NCI-H345 treated with DMSO at 0.1 percent for 48 hours (cell line): Measurements from ENCODE around the gene COL9A1.
"Not testable (repeated sequence)": the region's sequence is repeated elsewhere in the genome, so short reads cannot be mapped to it uniquely, and the experiment has no call there.

Experiments used
- DNase-seq: peaks from one replicate; lab custom pipeline; 2025; ENCODE audit not compliant: unreplicated experiment; lab: John Stamatoyannopoulos, UW

COL9A1 gene

GRCh38 chr6:70303034-70303525 is at the start of gene COL9A1:
COL9A1 (minus strand) TSS chr6:70303084; CDS start chr6:70302924, 160 bp downstream.
- no peak for DNase-seq

DNA sequence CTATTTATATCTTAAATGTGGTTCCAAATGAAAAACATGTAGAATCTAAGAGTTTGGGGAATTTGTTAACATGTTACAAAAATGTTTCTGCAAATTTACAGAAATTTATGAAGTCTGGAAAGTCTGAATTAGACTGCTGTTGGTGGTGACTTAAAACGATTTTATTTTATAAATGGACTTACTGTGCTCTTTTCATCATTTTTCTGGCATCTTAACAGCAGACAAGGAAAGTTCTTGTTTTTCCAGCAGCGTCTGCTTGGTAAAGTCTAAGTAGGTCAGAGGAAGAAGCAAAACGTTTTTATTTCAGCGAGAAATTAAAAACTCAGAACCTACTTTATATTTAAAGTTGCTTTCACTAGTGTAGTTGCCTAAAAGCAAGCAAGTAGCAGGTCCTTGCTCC is 48.6 kb upstream of the COL9A1 start:
- DNase-seq = no peak

DNA sequence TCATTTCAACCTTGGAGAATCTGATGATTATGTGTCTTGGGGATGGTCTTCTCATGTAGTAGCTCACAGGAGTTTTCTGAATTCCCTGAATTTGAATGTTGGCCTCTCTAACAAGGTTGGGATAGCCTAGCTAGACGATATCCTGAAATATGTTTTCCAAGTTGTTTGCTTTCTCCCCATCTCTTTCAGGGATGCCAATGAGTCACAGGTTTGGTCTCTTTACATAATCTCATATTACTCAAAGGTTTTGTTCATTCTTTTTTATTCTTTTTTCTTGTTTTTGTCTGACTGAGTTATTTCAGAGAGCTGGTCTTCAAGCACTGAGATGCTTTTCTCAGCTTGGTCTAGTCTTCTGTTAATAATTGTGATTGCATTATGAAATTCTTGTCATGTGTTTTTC is 42.7 kb upstream of the COL9A1 start:
- DNase-seq = no peak

- no peak for DNase-seq
Measured at GRCh38 chr6:70343313-70343712, 40.4 kb upstream of the COL9A1 start.

GRCh38 chr6:70339810-70340209 is 36.9 kb upstream of the COL9A1 start:
- DNase-seq = not testable (repeated sequence)

GRCh38 chr6:70338775-70339174 is 35.9 kb upstream of the COL9A1 start:
- no peak for DNase-seq

DNA sequence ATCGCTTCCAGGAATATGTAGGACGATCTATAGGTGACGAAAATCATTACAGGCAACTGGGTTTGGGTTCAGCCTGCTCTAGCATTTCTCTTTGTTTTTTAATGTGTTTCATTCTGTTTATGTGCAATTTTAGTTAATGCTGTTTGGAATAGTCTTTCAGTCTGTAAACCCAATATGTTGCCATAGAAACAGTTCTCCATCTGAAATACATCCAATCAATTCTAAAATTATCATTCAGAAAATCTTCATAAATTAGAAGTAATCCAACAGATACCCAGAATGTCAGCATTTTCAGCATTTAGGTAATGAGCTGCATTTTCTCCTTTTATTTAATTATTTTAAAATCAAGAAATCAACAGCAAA is 34.8 kb upstream of the COL9A1 start:
- no peak for DNase-seq

DNA sequence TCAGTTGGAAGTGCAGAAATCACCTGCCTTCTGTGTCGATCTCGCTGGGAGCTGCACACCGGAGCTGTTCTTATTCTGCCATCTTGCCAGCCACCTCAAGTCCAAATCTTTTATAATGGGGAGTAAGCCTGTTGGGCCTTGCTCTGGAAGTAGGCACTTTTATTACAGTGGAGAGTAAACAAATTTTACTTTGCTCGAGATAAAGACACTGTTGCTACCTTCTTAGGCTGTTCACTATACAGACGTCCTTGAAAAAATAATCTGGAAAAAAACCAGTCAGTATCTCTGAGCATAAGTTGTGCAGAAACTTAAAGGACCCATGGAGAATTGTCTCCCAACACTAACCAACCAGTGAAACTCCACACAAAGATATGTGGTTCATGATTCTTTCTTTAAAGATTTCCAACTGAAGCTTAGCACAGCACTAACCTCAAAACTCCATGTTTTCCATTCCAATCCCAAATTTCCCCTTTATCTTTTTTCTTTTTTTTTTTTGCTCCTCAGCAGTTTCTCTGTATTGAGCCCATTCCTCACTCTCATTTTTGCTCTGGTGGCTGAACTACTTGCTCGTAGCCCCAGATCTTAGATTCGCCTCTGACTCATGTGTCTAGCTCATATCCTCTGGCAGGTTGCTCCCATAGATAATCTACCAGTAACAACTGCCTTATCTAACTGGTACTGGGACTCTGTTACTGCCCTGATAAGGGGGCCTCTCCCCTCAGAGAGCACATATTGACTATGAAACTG is 34.3 kb upstream of the COL9A1 start:
- DNase-seq = no peak

- no peak for DNase-seq
Measured at GRCh38 chr6:70327036-70327435, 24.2 kb upstream of the COL9A1 start.

- DNase-seq = no peak
Measured at GRCh38 chr6:70325009-70325408, 22.1 kb upstream of the COL9A1 start.

GRCh38 chr6:70317799-70318198 is 14.9 kb upstream of the COL9A1 start:
- not testable (repeated sequence) for DNase-seq

DNA sequence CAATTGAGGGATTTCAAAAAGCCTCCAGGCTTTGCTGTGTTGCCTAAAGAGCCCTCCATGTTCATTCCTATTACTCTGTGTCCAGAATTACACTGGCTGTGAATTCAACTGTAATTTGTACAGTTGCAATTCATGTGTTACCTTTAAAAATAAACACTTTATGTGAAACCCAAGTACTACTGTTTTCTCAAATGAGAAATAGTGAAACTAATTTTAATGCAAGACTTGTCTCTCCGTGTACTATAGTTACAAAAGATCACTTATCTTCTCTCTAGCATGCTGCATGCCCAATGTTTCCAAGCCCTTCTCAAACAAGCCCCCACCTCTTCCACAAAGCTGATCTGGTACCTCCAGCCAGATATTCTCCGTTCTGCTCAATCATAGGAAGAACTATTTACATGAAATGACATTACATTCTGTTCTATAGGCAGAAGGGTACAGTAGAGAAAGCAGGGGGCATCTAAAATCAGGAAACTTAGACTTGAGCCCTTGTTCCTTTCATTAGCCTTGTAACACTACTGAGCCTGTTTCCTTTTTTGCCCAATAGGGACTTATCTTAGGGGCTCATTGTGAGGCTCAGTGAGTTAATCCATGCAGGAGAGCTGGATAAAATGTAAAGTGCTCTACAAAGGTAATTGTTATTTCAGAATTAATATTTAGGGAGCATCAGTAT is 12.3 kb upstream of the COL9A1 start:
- DNase-seq = no peak

DNA sequence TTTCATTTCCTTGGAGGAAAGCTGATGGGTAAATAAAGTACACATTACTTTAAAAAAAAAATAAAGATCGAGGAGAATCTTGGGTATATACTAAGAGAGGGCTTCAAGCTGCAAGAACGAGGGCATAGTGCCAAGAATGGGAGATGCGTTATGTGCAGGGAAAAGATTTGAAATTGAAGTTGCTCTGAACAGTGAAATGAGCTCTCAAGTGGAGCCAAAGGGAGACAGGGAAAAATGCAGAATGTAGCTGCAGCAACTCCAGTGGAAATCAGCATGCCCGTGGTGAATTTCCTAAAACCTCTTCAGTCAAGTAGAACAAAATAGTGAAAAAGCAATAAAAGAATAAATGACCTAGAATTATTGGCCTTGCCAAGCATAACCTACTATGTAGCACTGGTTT is 11.4 kb upstream of the COL9A1 start:
- DNase-seq = no peak

- DNase-seq = no peak
Measured at GRCh38 chr6:70312165-70312745, 9.4 kb upstream of the COL9A1 start.

- DNase-seq = peak; percentile 42
Measured at GRCh38 chr6:70310063-70310694, 7.3 kb upstream of the COL9A1 start.

GRCh38 chr6:70309243-70309642 is 6.4 kb upstream of the COL9A1 start:
- no peak for DNase-seq

DNA sequence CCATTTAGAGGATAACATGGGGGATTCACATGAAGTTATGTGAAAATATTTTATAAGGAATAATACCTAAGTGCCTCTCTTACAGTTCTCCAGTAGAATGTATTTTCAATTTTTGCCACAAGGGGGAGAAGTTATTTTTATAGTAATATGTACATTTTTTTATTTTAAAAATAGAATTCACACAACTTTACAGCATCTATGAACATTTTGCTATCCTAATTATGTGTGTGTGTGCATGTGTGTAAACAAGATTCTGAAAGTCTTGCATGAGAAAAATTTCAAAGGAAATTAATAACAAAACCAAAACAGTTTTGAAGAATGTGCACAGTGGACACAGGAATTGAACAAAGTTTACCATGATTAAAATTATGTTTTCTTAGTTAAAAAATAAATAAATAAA is 5.3 kb upstream of the COL9A1 start:
- DNase-seq = not testable (repeated sequence)

- no peak for DNase-seq
Measured at GRCh38 chr6:70307008-70307407, 4.1 kb upstream of the COL9A1 start.

DNA sequence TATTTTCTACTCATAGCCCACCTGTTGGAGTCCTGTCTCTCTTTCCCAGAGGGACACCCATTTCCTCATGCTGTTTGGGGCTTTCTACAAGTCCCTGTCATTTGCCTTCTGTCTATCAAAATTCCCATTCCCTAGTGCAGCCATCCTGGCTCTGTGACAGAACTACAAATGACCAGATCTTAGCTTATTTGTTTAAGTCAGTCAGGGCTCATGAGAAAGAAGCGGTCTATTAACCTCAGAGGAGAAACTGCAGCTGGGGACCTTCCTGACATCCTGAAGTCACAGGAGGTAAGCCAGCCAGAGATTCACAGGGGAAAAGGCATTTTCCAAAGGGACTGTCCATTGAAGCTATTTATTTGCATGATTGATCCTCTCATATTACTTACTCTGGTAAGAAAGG is 1.7 kb upstream of the COL9A1 start:
- no peak for DNase-seq

DNA sequence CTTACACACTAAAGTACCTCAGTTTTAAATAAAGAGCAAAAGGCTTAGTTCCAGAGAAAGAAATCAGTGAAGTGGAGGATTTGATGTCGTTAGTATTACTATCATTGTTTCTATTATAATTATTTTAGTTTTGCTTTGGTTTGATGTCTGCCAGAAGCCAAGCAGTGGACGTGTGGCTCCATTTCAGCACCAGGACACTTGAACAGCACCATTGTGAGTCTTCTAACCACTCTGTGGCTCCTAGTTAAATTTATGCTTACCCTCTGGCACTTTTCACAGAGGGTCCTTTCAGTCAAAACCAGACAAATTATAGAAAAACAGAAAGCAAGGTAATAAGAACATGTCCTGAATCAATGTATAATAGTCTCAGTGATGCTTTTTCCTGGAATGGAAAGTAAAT is 3.4 kb downstream of the COL9A1 start:
- no peak for DNase-seq

GRCh38 chr6:70298068-70298467 is 4.8 kb downstream of the COL9A1 start:
- DNase-seq = no peak

DNA sequence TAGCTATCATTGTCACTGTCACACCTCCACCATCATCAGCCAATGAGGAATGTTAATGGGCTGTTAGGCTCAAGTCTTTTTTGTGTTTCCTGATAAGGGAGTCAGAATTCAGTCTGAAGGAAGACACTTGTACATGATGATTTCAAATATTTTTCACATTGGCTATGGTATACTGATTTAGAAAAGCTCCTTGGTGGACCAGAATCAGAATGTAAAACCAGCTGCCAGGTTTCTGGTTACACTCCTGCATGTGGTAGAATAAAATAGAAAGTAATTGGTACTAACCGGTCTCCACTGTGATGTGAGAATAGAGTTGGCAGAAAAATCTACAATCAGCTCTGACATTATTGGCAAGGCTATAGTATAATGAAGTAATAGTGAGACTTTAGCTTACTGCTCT is 10.7 kb downstream of the COL9A1 start:
- DNase-seq = no peak
